ENCODE measurements around the gene AHCYL2.
"Not testable (repeated sequence)": the region's sequence is repeated elsewhere in the genome, so short reads cannot be mapped to it uniquely, and the experiment has no call there.

The AHCYL2 gene

GRCh38 chr7:129209067-129209926 lies 15.5 kb upstream of the AHCYL2 start:
- no peak for TF ChIP-seq CTCF (IDR thresholded peaks at IDR 0.05; ENCODE audit: low read depth, low read length)

GRCh38 chr7:129210256-129210988 lies 14.4 kb upstream of the AHCYL2 start:
- H3K4me3 ChIP-seq (ENCODE audit: low read depth, low read length) = no peak overlapping the region
- peak; percentile 45 for DNase-seq (ENCODE audit: low read depth, low spot score)
- in situ Hi-C loops (cut with HindIII; ENCODE audit: low sequenced_read_pairs) = no loop called here
- TF ChIP-seq CTCF (IDR thresholded peaks at IDR 0.05; ENCODE audit: low read depth, low read length) = peak; percentile 91

More at GRCh38 chr7:129209067-129209926, 15.5 kb upstream of the AHCYL2 start:
- DNase-seq (ENCODE audit: low read depth, low spot score) = no peak
- in situ Hi-C loops (cut with HindIII; ENCODE audit: low sequenced_read_pairs) = no loop called here
- no peak overlapping the region for H3K4me3 ChIP-seq (ENCODE audit: low read depth, low read length)

- no peak overlapping the region for H3K4me3 ChIP-seq (ENCODE audit: low read depth, low read length)
- in situ Hi-C loops (cut with HindIII; ENCODE audit: low sequenced_read_pairs) = no loop called here
- no peak for TF ChIP-seq CTCF (IDR thresholded peaks at IDR 0.05; ENCODE audit: low read depth, low read length)
- DNase-seq (ENCODE audit: low read depth, low spot score) = no peak
Measured at GRCh38 chr7:129210989-129211312, 13.9 kb upstream of the AHCYL2 start.

- in situ Hi-C loops (cut with HindIII; ENCODE audit: low sequenced_read_pairs) = no loop called here
- DNase-seq (ENCODE audit: low read depth, low spot score) = no peak
- H3K4me3 ChIP-seq (ENCODE audit: low read depth, low read length) = no peak overlapping the region
- TF ChIP-seq CTCF (IDR thresholded peaks at IDR 0.05; ENCODE audit: low read depth, low read length) = no peak
Measured at GRCh38 chr7:129212126-129212525, 12.7 kb upstream of the AHCYL2 start.

- in situ Hi-C loops (cut with HindIII; ENCODE audit: low sequenced_read_pairs) = no loop called here
- no peak overlapping the region for H3K4me3 ChIP-seq (ENCODE audit: low read depth, low read length)
- no peak for DNase-seq (ENCODE audit: low read depth, low spot score)
- TF ChIP-seq CTCF (IDR thresholded peaks at IDR 0.05; ENCODE audit: low read depth, low read length) = no peak
Measured at GRCh38 chr7:129212596-129212995, 12.2 kb upstream of the AHCYL2 start.

GRCh38 chr7:129213828-129214227 lies 11.0 kb upstream of the AHCYL2 start:
- DNase-seq (ENCODE audit: low read depth, low spot score) = no peak
- TF ChIP-seq CTCF (IDR thresholded peaks at IDR 0.05; ENCODE audit: low read depth, low read length) = no peak
- in situ Hi-C loops (cut with HindIII; ENCODE audit: low sequenced_read_pairs) = no loop called here
- H3K4me3 ChIP-seq (ENCODE audit: low read depth, low read length) = no peak overlapping the region

GRCh38 chr7:129215691-129216090 lies 9.1 kb upstream of the AHCYL2 start:
- in situ Hi-C loops (cut with HindIII; ENCODE audit: low sequenced_read_pairs); DNase-seq (ENCODE audit: low read depth, low spot score); H3K4me3 ChIP-seq (ENCODE audit: low read depth, low read length): not testable (repeated sequence)

- DNase-seq (ENCODE audit: low read depth, low spot score); H3K4me3 ChIP-seq (ENCODE audit: low read depth, low read length); in situ Hi-C loops (cut with HindIII; ENCODE audit: low sequenced_read_pairs): not testable (repeated sequence)
Measured at GRCh38 chr7:129216101-129216715, 8.6 kb upstream of the AHCYL2 start.

GRCh38 chr7:129216821-129217416 lies 7.9 kb upstream of the AHCYL2 start:
- in situ Hi-C loops (cut with HindIII; ENCODE audit: low sequenced_read_pairs); DNase-seq (ENCODE audit: low read depth, low spot score); H3K4me3 ChIP-seq (ENCODE audit: low read depth, low read length): not testable (repeated sequence)
